OCI-LY3 (cell line): Measurements from ENCODE around the gene PLXDC2.

Experiments used
- EZH2phosphoT487 ChIP-seq: fragments of 200-600 bp; shearing (Covaris generic); IDR thresholded peaks from 2 replicates; pipeline ENCODE4 v1.6.1; 2018; ENCODE audit warnings: antibody characterized with exemption, mixed run types, low read depth
- TF ChIP-seq, protein P1 (sequence below): fragments of 200-600, 300-600 bp; sonication (generic); IDR thresholded peaks from 2 replicates; pipeline ENCODE4 v1.5.1; 2014; ENCODE audit warnings: antibody characterized with exemption, low read length, low read depth

DNA sequence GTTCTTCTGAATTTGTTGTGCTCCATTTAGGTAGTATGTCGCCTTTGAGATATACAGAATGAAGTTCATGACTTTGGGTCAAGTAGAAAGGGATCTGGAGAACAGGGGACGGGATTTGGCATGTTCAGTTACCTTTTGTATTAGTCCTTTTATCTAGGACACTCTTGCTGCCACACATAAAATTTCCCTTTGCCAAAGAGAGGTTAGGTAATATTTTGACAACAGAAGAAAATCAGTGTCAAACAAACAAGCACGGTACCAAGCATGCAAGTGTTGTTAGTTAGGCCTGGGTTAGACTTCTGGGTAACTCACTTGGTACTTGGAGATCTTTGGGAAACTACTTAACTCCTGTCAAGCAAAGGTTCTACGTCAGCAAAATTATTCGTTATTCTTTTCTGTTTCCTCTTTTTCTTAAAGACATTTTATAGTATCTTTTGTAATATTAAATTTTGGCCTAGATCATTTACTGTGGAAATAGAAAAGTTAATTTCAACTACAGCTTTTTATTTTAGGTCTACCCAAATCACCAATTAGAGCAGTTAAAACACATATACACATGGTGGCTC, 116.7 kb downstream of the PLXDC2 start:
- TF ChIP-seq, protein P1, sequence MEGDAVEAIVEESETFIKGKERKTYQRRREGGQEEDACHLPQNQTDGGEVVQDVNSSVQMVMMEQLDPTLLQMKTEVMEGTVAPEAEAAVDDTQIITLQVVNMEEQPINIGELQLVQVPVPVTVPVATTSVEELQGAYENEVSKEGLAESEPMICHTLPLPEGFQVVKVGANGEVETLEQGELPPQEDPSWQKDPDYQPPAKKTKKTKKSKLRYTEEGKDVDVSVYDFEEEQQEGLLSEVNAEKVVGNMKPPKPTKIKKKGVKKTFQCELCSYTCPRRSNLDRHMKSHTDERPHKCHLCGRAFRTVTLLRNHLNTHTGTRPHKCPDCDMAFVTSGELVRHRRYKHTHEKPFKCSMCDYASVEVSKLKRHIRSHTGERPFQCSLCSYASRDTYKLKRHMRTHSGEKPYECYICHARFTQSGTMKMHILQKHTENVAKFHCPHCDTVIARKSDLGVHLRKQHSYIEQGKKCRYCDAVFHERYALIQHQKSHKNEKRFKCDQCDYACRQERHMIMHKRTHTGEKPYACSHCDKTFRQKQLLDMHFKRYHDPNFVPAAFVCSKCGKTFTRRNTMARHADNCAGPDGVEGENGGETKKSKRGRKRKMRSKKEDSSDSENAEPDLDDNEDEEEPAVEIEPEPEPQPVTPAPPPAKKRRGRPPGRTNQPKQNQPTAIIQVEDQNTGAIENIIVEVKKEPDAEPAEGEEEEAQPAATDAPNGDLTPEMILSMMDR: no peak
- no peak for TF ChIP-seq EZH2phosphoT487
